ENCODE results near the gene KIF3A.

Gene KIF3A

DNA sequence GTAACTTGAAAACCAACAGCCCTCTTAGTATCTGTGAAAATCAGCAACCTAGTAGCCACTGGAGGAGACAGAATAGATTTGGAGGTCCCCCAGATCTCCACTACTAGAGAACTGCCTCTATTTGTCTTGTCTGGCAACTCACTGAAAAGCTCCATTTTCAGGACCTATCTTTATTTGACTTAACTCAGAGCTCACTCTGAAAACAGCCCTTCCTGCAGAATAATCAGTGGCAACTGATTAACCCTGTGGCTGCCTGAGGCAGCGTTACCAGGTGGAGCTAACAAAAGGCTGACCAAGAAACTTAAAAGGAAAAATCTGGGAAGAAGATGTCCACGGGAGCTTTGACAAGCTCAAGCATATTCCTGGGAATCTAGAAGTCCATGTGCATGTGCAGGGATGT lies 89.9 kb downstream of the KIF3A start:
- TF ChIP-seq CTCF (IDR thresholded peaks at IDR 0.05; ENCODE audit: low read depth, low read length, missing control alignments) = no peak
- H3K4me3 ChIP-seq (ENCODE audit: low read depth, low read length) = no peak overlapping the region
- DNase-seq (ENCODE audit: low read depth) = no peak
- in situ Hi-C loops (cut with HindIII; ENCODE audit: low sequenced_read_pairs) = no loop called here

DNA sequence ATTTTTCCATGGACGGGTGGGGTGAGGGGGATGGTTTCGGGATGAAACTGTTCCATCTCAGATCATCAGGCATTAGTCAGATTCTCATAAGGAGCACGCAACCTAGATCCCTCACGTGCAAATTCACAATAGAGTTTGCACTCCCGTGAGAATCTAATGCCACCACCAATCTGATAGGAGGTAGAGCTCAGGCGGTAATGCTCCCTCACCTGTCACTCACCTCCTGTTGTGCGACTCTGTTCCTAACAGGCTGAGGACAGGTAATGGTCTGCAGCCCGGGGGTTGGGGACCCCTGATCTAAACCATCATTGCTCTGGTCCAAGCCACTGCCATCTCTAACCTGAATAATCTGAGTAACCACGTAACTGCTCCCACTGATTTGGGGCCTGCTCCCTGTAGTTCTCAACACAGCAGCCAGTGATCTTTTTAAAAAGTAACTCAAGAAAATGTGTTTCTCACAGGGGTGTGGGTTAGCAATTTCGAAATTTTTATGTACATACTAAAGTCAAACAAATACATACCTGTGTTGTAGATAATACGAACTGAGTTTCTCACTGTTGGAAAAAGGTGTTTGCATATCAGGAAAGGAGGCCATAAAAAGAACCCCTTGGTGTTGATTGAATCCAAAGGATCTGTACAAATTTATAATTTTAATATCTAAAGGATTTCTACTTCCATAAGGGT lies 90.6 kb downstream of the KIF3A start:
- H3K4me3 ChIP-seq (ENCODE audit: low read depth, low read length) = no peak overlapping the region
- TF ChIP-seq CTCF (IDR thresholded peaks at IDR 0.05; ENCODE audit: low read depth, low read length, missing control alignments) = no peak
- in situ Hi-C loops (cut with HindIII; ENCODE audit: low sequenced_read_pairs) = no loop called here
- no peak for DNase-seq (ENCODE audit: low read depth)

DNA sequence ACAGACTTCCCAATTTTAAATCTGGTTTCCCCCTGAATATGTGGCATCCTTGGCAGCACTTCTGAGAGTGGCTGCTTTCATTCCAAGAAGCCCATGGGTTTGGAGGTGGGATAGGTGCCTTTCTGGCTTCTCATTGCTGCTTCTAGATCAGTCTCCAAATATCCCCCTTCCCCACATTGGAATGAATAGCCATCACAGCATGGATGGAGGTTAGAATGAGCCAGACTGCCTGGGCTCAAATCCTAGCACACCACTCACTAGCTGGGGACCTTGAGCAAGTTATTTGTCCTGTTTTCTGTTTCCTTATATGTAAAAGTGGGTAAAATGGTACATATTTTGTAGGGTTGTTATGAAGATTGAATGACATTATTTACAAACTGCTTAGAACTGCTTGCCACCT lies 93.2 kb downstream of the KIF3A start:
- in situ Hi-C loops (cut with HindIII; ENCODE audit: low sequenced_read_pairs) = no loop called here
- no peak for DNase-seq (ENCODE audit: low read depth)
- H3K4me3 ChIP-seq (ENCODE audit: low read depth, low read length) = no peak overlapping the region
- TF ChIP-seq CTCF (IDR thresholded peaks at IDR 0.05; ENCODE audit: low read depth, low read length, missing control alignments) = no peak

All from astrocyte of the cerebellum (primary cell).